Keratinocyte (primary cell): ENCODE data around the gene GDPD4. TPM values are rescaled to one million over a fixed set of nuclear protein-coding genes. Genes with fewer than 3 reads are reported as not detected.

ENCODE experiments used
- DNase-seq: peaks from one replicate; pipeline ENCODE4 v3.0.0-alpha.2; 2011; ENCODE audit warnings: low read depth, missing footprints, low spot score
- FAIRE-seq: peaks from 2 replicates; lab custom pipeline; 2011; peaks lifted over from hg19 to GRCh38; lab: Jason Lieb, UNC
- H2AFZ ChIP-seq: 2 replicates; pipeline ENCODE4 v1.6.0; 2012; ENCODE audit warnings: low read length, control low read depth, inconsistent platforms; ENCODE audit not compliant: control insufficient read depth
- H3K27ac ChIP-seq: 2 replicates; pipeline ENCODE4 v1.5.1; 2011; ENCODE audit warnings: low read length; ENCODE audit not compliant: control insufficient read depth, insufficient read depth
- H3K27me3 ChIP-seq: 3 replicates; pipeline ENCODE4 v1.6.0; 2011; ENCODE audit warnings: low read length; ENCODE audit not compliant: control insufficient read depth, insufficient read depth; ENCODE audit errors: extremely low read depth
- H3K36me3 ChIP-seq, 2 experiments: 2 replicates in 1 of 2; 3 replicates in 1 of 2; pipeline ENCODE4 v1.5.1; 2011; ENCODE audit warnings: low read length in 2 of 2, mild to moderate bottlenecking in 1 of 2; ENCODE audit not compliant: control insufficient read depth in 2 of 2, insufficient read depth in 2 of 2; ENCODE audit errors: extremely low read depth in 1 of 2
- H3K4me1 ChIP-seq: 3 replicates; pipeline ENCODE4 v1.5.1; 2011; ENCODE audit warnings: low read length; ENCODE audit not compliant: control insufficient read depth, insufficient read depth; ENCODE audit errors: extremely low read depth
- H3K4me2 ChIP-seq: 3 replicates; pipeline ENCODE4 v1.6.0; 2011; ENCODE audit warnings: low read depth, low read length; ENCODE audit not compliant: control insufficient read depth, insufficient read depth; ENCODE audit errors: extremely low read depth
- H3K4me3 ChIP-seq, 3 experiments: fragments of 200-600 bp in 1 of 3; sonication (generic) in 1 of 3; 2 replicates in 2 of 3; 3 replicates in 1 of 3; pipeline ENCODE4 v1.5.1; 2011 to 2016; ENCODE audit warnings: low read length in 3 of 3, mild to moderate bottlenecking in 3 of 3, control low read depth in 2 of 3, inconsistent platforms in 1 of 3, low read depth in 1 of 3, mixed read lengths in 1 of 3, mixed run types in 1 of 3, moderate library complexity in 1 of 3; ENCODE audit not compliant: control insufficient read depth in 2 of 3, insufficient read depth in 2 of 3; ENCODE audit errors: extremely low read depth in 1 of 3
- H3K79me2 ChIP-seq: 2 replicates; pipeline ENCODE4 v1.6.0; 2012; ENCODE audit warnings: low read length; ENCODE audit not compliant: control insufficient read depth, insufficient read depth
- H3K9ac ChIP-seq: 3 replicates; pipeline ENCODE4 v1.6.0; 2011; ENCODE audit warnings: low read length; ENCODE audit not compliant: control insufficient read depth, insufficient read depth; ENCODE audit errors: extremely low read depth
- H3K9me1 ChIP-seq: 3 replicates; pipeline ENCODE4 v1.6.0; 2011; ENCODE audit warnings: low read length; ENCODE audit not compliant: control insufficient read depth, insufficient read depth; ENCODE audit errors: extremely low read depth
- H3K9me3 ChIP-seq: 2 replicates; pipeline ENCODE4 v1.5.1; 2012; ENCODE audit warnings: low read depth, low read length; ENCODE audit not compliant: control insufficient read depth
- H4K20me1 ChIP-seq: 3 replicates; pipeline ENCODE4 v1.6.0; 2011; ENCODE audit warnings: low read length; ENCODE audit not compliant: control insufficient read depth, insufficient read depth; ENCODE audit errors: extremely low read depth
- EZH2 ChIP-seq: IDR thresholded peaks from one replicate; pipeline ENCODE4 v1.6.1; 2012; ENCODE audit warnings: inconsistent platforms, mild to moderate bottlenecking, low read length, moderate library complexity
- dilution Hi-C: fragments of 300-500 bp; cut with MboI; formaldehyde crosslinking; loops from one replicate; pipeline ENCODE4 v1.7.0; 2020; ENCODE audit warnings: low sequenced_read_pairs; ENCODE audit not compliant: extremely low pct_ligation_motif_present
- polyA plus RNA-seq, 5 experiments: library from polyadenylated mRNA; depleted of rRNA in 3 of 5; stranded (reverse) in 3 of 5; stranded (forward) in 1 of 5; unstranded in 1 of 5; fragments of >200 nt; gene quantifications; 1 replicate in 1 of 5; 2 replicates in 3 of 5; 3 replicates in 1 of 5; pipeline versions ENCODE4 v1.2.1 to v1.2.3, GENCODE V29; 2011 to 2012; ENCODE audit warnings: missing spikeins in 2 of 5, low read depth in 1 of 5, low replicate concordance in 1 of 5
- TF ChIP-seq, protein P1 (sequence below), 3 experiments: IDR thresholded peaks in 1 of 3; conservative IDR thresholded peaks in 1 of 3; optimal IDR thresholded peaks in 1 of 3; 2 replicates in 2 of 3; 3 replicates in 1 of 3; pipeline versions ENCODE3 to v1.5.1; 2011; ENCODE audit warnings: low read length in 3 of 3, mild to moderate bottlenecking in 3 of 3, moderate library complexity in 2 of 3, control low read depth in 1 of 3, inconsistent platforms in 1 of 3; ENCODE audit not compliant: insufficient read depth in 2 of 3; ENCODE audit errors: extremely low read depth in 1 of 3

GDPD4 gene
- polyA plus RNA-seq, 1 donor (not counting 4 experiments of a cell fraction or from before 2014, with no cell fraction given) = not detected

GRCh38 chr11:77200351-77201268 lies 100.9 kb downstream of the GDPD4 start:
- Histone ChIP-seq H3K27me3 (no peaks in the 10 kb centered on the region), H3K4me1 (no peaks in the 10 kb centered on the region), H4K20me1 (no peaks in the 10 kb centered on the region), H3K4me2 (no peak overlapping the region), H3K36me3 (no peaks in the 10 kb centered on the region), H3K9me3 (no peaks in the 10 kb centered on the region), H3K27ac (no peak overlapping the region), H3K9me1 (no peaks in the 10 kb centered on the region), H3K9ac (no peak overlapping the region), H2AFZ (no peak overlapping the region), H3K79me2 (no peaks in the 10 kb centered on the region), H3K4me3 (no peak overlapping the region)
- dilution Hi-C loops = no loop called here
- FAIRE-seq = no peak
- TF ChIP-seq, protein P1, sequence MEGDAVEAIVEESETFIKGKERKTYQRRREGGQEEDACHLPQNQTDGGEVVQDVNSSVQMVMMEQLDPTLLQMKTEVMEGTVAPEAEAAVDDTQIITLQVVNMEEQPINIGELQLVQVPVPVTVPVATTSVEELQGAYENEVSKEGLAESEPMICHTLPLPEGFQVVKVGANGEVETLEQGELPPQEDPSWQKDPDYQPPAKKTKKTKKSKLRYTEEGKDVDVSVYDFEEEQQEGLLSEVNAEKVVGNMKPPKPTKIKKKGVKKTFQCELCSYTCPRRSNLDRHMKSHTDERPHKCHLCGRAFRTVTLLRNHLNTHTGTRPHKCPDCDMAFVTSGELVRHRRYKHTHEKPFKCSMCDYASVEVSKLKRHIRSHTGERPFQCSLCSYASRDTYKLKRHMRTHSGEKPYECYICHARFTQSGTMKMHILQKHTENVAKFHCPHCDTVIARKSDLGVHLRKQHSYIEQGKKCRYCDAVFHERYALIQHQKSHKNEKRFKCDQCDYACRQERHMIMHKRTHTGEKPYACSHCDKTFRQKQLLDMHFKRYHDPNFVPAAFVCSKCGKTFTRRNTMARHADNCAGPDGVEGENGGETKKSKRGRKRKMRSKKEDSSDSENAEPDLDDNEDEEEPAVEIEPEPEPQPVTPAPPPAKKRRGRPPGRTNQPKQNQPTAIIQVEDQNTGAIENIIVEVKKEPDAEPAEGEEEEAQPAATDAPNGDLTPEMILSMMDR (optimal IDR thresholded peaks at IDR 0.05 in 1 of 3, IDR thresholded peaks at IDR 0.05 in 1 of 3, conservative IDR thresholded peaks at IDR 0.05 in 1 of 3; ENCODE audit: extremely low read depth in 1 of 3, insufficient read depth in 2 of 3, low read length in 3 of 3) = no peak
- no peak for TF ChIP-seq EZH2
- no peak for DNase-seq

DNA sequence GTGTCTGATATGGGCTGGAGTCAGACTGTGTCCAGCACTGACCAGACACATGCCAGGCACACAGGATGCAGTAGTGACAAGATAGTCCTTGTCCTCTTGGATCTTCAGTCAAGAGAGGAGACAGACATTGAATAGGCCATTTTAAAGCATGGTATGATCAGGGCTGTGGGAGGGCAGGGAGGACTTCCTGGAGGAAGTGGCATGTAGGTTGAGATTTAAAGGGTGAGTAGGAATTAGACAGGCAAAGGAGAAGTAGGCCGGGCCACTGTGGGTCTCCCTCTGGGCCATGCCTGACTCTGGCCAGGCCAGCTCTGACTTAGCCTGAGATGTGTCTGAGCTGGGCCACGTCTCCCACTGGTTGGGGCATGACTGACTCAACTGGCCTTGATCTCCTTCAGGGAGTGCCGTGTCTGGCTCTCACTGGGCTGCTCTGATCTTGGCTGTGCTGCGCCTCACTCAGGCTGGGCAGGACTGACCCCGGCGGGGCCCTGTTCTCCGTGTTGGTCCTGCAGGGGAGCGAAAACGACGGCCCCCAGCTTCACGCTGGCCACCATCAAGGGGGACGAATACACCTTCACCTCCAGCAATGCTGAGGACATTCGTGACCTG lies 102.2 kb downstream of the GDPD4 start:
- TF ChIP-seq EZH2 = no peak
- TF ChIP-seq, protein P1 (optimal IDR thresholded peaks at IDR 0.05 in 1 of 3, IDR thresholded peaks at IDR 0.05 in 1 of 3, conservative IDR thresholded peaks at IDR 0.05 in 1 of 3; ENCODE audit: extremely low read depth in 1 of 3, insufficient read depth in 2 of 3, low read length in 3 of 3) = no peak
- no peak overlapping the region for H3K27ac ChIP-seq
- no peak overlapping the region for H2AFZ ChIP-seq
- dilution Hi-C loops = no loop called here
- H3K9me3 ChIP-seq = no peaks in the 10 kb centered on the region
- H3K9ac ChIP-seq = no peak overlapping the region
- H4K20me1 ChIP-seq = no peaks in the 10 kb centered on the region
- no peak for FAIRE-seq
- no peaks in the 10 kb centered on the region for H3K36me3 ChIP-seq
- H3K9me1 ChIP-seq = no peaks in the 10 kb centered on the region
- no peak overlapping the region for H3K4me2 ChIP-seq
- H3K4me1 ChIP-seq = no peaks in the 10 kb centered on the region
- no peak for DNase-seq
- no peaks in the 10 kb centered on the region for H3K79me2 ChIP-seq
- no peaks in the 10 kb centered on the region for H3K27me3 ChIP-seq
- H3K4me3 ChIP-seq = no peak overlapping the region
